CD14-positive monocyte (primary cell): ENCODE results near the gene ANTXR1. TPM values are rescaled to one million over a fixed set of nuclear protein-coding genes. Genes with fewer than 3 reads are reported as not detected.

Experiments used
- DNase-seq, 3 donors: peaks; one replicate each; pipeline ENCODE4 v3.0.0-alpha.2; 2011 to 2022
- H2AFZ ChIP-seq: 2 replicates; pipeline ENCODE4 v1.6.0; 2012; ENCODE audit warnings: mild to moderate bottlenecking, low read depth, low read length, inconsistent platforms; ENCODE audit not compliant: insufficient read depth, poor library complexity, severe bottlenecking
- H3K27ac ChIP-seq, 2 donors: 1 replicate in 1 of 2; 2 replicates in 1 of 2; pipeline ENCODE4 v1.5.1; 2012 to 2013; ENCODE audit warnings: low read length in 2 of 2, control low read depth in 1 of 2, inconsistent platforms in 1 of 2, low read depth in 1 of 2, mild to moderate bottlenecking in 1 of 2
- H3K27me3 ChIP-seq, 2 donors: one replicate each; pipeline versions ENCODE4 v1.6.0 to v1.6.1; 2011 to 2013; ENCODE audit warnings: low read length in 2 of 2; ENCODE audit not compliant: control insufficient read depth in 2 of 2, insufficient read depth in 2 of 2
- H3K36me3 ChIP-seq, 2 donors: replicated peaks in 1 of 2; 1 replicate in 1 of 2; 2 replicates in 1 of 2; pipeline versions ENCODE4 v1.5.1 to v1.6.1; 2012 to 2013; ENCODE audit warnings: low read length in 2 of 2, control low read depth in 1 of 2, inconsistent platforms in 1 of 2, mild to moderate bottlenecking in 1 of 2; ENCODE audit not compliant: insufficient read depth in 2 of 2, control insufficient read depth in 1 of 2
- H3K4me1 ChIP-seq, 2 donors: 1 replicate in 1 of 2; 2 replicates in 1 of 2; pipeline versions ENCODE4 v1.5.1 to v1.6.1; 2012 to 2013; ENCODE audit warnings: low read length in 2 of 2, control low read depth in 1 of 2, inconsistent platforms in 1 of 2, mild to moderate bottlenecking in 1 of 2, moderate library complexity in 1 of 2; ENCODE audit not compliant: insufficient read depth in 2 of 2, control insufficient read depth in 1 of 2
- H3K4me2 ChIP-seq: replicated peaks from 2 replicates; pipeline ENCODE3; 2012; ENCODE audit warnings: low read length, moderate library complexity, mild to moderate bottlenecking; ENCODE audit not compliant: poor library complexity, severe bottlenecking; ENCODE audit errors: extremely low read depth
- H3K4me3 ChIP-seq, 3 experiments: fragments of 200-600 bp in 1 of 3; sonication (generic) in 1 of 3; replicated peaks in 1 of 3; 1 replicate in 2 of 3; 2 replicates in 1 of 3; pipeline ENCODE4 v1.5.1; 2011 to 2013; ENCODE audit warnings: low read length in 3 of 3, mild to moderate bottlenecking in 3 of 3, control low read depth in 2 of 3, low read depth in 2 of 3, inconsistent platforms in 1 of 3, moderate library complexity in 1 of 3
- H3K79me2 ChIP-seq: 2 replicates; pipeline ENCODE4 v1.6.0; 2012; ENCODE audit warnings: mild to moderate bottlenecking, control low read depth, inconsistent platforms, low read length, moderate library complexity; ENCODE audit not compliant: insufficient read depth
- H3K9ac ChIP-seq: 2 replicates; pipeline ENCODE4 v1.6.0; 2017; ENCODE audit warnings: low read length, mild to moderate bottlenecking; ENCODE audit not compliant: insufficient read depth, poor library complexity, severe bottlenecking
- H3K9me3 ChIP-seq, 2 donors: replicated peaks in 1 of 2; 1 replicate in 1 of 2; 2 replicates in 1 of 2; pipeline versions ENCODE4 v1.5.1 to v1.6.1; 2012 to 2013; ENCODE audit warnings: low read length in 2 of 2, control low read depth in 1 of 2; ENCODE audit not compliant: control insufficient read depth in 1 of 2, insufficient read depth in 1 of 2
- H4K20me1 ChIP-seq: 2 replicates; pipeline ENCODE4 v1.6.0; 2012; ENCODE audit warnings: mild to moderate bottlenecking, low read length, control low read depth, moderate library complexity; ENCODE audit not compliant: insufficient read depth
- H3K27ac Mint-ChIP-seq, 7 donors: one replicate each; pipeline ENCODE4 v1.8.0; 2020; ENCODE audit warnings: mild to moderate bottlenecking in 7 of 7, mixed read lengths in 7 of 7, moderate library complexity in 6 of 7, inconsistent platforms in 2 of 7
- H3K27me3 Mint-ChIP-seq, 3 donors: one replicate each; pipeline ENCODE4 v1.8.0; 2021 to 2022; ENCODE audit warnings: low read depth in 3 of 3, mild to moderate bottlenecking in 3 of 3, mixed read lengths in 3 of 3, moderate library complexity in 3 of 3, inconsistent platforms in 1 of 3
- H3K36me3 Mint-ChIP-seq, 2 donors: one replicate each; pipeline ENCODE4 v1.8.0; 2020; ENCODE audit warnings: mixed read lengths in 2 of 2, inconsistent platforms in 1 of 2, mild to moderate bottlenecking in 1 of 2
- H3K4me1 Mint-ChIP-seq: one replicate; pipeline ENCODE4 v1.8.0; 2020; ENCODE audit warnings: mild to moderate bottlenecking, mixed read lengths
- H3K4me3 Mint-ChIP-seq, 2 donors: one replicate each; pipeline ENCODE4 v1.8.0; 2020; ENCODE audit warnings: mild to moderate bottlenecking in 2 of 2, mixed read lengths in 2 of 2, moderate library complexity in 1 of 2
- H3K9me3 Mint-ChIP-seq, 7 donors: one replicate each; pipeline ENCODE4 v1.8.0; 2020 to 2022; ENCODE audit warnings: mixed read lengths in 7 of 7, mild to moderate bottlenecking in 6 of 7, moderate library complexity in 6 of 7, inconsistent platforms in 2 of 7
- CTCF ChIP-seq: fragments of 200-600 bp; IDR thresholded peaks from one replicate; pipeline ENCODE4 v1.8.0; 2022; ENCODE audit warnings: antibody characterized with exemption, mild to moderate bottlenecking
- WGBS: methylation state at CpG from one replicate; pipeline ENCODE4 v1.1.5; 2013; ENCODE audit warnings: missing lambda C conversion rate; ENCODE audit not compliant: insufficient coverage; 5-methylcytosine and 5-hydroxymethylcytosine counted together
- intact Hi-C, 2 donors: fragments of 100-400 bp; cut with micrococcal nuclease; formaldehyde crosslinking; loops; one replicate each; pipeline versions ENCODE4 v1.15.0 to v1.15.1; 2023
- polyA plus RNA-seq, 3 donors: library from polyadenylated mRNA; depleted of rRNA in 1 of 3; unstranded in 2 of 3; stranded (reverse) in 1 of 3; fragments of 300-500 nt in 2 of 3; fragments of >200 nt in 1 of 3; fragmentation: Illumina TruSeq in 2 of 3; gene quantifications; 1 replicate in 2 of 3; 2 replicates in 1 of 3; pipeline ENCODE4 v1.2.3, GENCODE V29; 2012 to 2021

The ANTXR1 gene
- polyA plus RNA-seq, 3 donors: not detected

- Histone ChIP-seq H3K36me3 (no peaks in the 10 kb centered on the region), H3K79me2 (no peaks in the 10 kb centered on the region), H2AFZ (no peak overlapping the region), H3K27ac (no peak overlapping the region), H3K4me3 (no peak overlapping the region), H3K27me3 (no peaks in the 10 kb centered on the region), H3K9ac (no peak overlapping the region), H4K20me1 (no peaks in the 10 kb centered on the region), H3K4me1 (peaks cover 4% of the 10 kb centered on the region in 2 donors), H3K4me2 (no peak overlapping the region), H3K9me3 (no peaks in the 10 kb centered on the region)
- DNase-seq: no peak
- no CpG with 5 or more reads among the region's 4 CpGs for WGBS
- no peak overlapping the region for H3K27ac Mint-ChIP-seq
- no peak overlapping the region for H3K4me3 Mint-ChIP-seq
- peaks cover 0 to 2% (median 0%) of the 10 kb centered on the region in 7 donors for H3K9me3 Mint-ChIP-seq
- H3K27me3 Mint-ChIP-seq: peaks cover 0 to 3% (median 2%) of the 10 kb centered on the region in 3 donors
- peaks cover 5% of the 10 kb centered on the region for H3K4me1 Mint-ChIP-seq
- no peaks in the 10 kb centered on the region for H3K36me3 Mint-ChIP-seq
- no peak for TF ChIP-seq CTCF
- intact Hi-C loops: no loop called here
Observed at GRCh38 chr2:69248232-69248631, 235.3 kb downstream of the ANTXR1 start.

GRCh38 chr2:69250981-69251380 is 238.0 kb downstream of the ANTXR1 start:
- Mint-ChIP-seq H3K27me3 (peaks cover 0 to 7% (median 2%) of the 10 kb centered on the region in 3 donors), H3K36me3 (no peaks in the 10 kb centered on the region), H3K27ac (no peak overlapping the region), H3K4me1 (no peaks in the 10 kb centered on the region), H3K9me3 (peaks cover 0 to 7% (median 0%) of the 10 kb centered on the region in 7 donors), H3K4me3 (no peak overlapping the region)
- no CpG with 5 or more reads among the region's 1 CpG for WGBS
- H3K36me3 ChIP-seq: no peaks in the 10 kb centered on the region
- H3K4me1 ChIP-seq: no peaks in the 10 kb centered on the region
- no peak overlapping the region for H3K4me3 ChIP-seq
- intact Hi-C loops: no loop called here
- no peak overlapping the region for H3K9ac ChIP-seq
- H4K20me1 ChIP-seq: no peaks in the 10 kb centered on the region
- no peak for DNase-seq
- H3K27me3 ChIP-seq: no peaks in the 10 kb centered on the region
- H3K27ac ChIP-seq: no peak overlapping the region
- H3K4me2 ChIP-seq: no peak overlapping the region
- no peak overlapping the region for H2AFZ ChIP-seq
- H3K9me3 ChIP-seq: no peaks in the 10 kb centered on the region
- TF ChIP-seq CTCF: no peak
- no peaks in the 10 kb centered on the region for H3K79me2 ChIP-seq
